PC-3 (cell line): ENCODE results near the gene TLE7. TPM values are rescaled to one million over a fixed set of nuclear protein-coding genes. Genes with fewer than 3 reads are reported as not detected.

ENCODE experiments used
- ATAC-seq: fragments of 200-7000 bp; cut with Tn5 transposase; 2 replicates; pipeline ENCODE4 v1.9.1; 2020; ENCODE audit warnings: mild to moderate bottlenecking, moderate library complexity
- BruUV-seq: library from RNA; stranded (reverse); fragments of 400-500 nt; replicated peaks from 2 replicates; lab custom pipeline; 2021; lab: Mats Ljungman, UMichigan
- CTCF ChIA-PET: fragments of 300-600 bp; sonication (Branson Sonifier 250); formaldehyde crosslinking; loops from one replicate; lab custom pipeline; 2022; ENCODE audit warnings: antibody characterized with exemption; lab: Charles Lee
- POLR2A ChIA-PET: fragments of 300-600 bp; sonication (Branson Sonifier 250); formaldehyde crosslinking; loops from one replicate; lab custom pipeline; 2022; ENCODE audit warnings: antibody characterized with exemption; ENCODE audit not compliant: unreplicated experiment; lab: Charles Lee
- DNase-seq: peaks from one replicate; pipeline ENCODE4 v3.0.0-alpha.2; 2015
- H2AFZ ChIP-seq: fragments of 300-600 bp; sonication (generic); 2 replicates; pipeline ENCODE4 v1.6.0; 2016; ENCODE audit warnings: antibody characterized with exemption, low read length
- H3F3A ChIP-seq: fragments of 300-600 bp; sonication (generic); one replicate; pipeline ENCODE4 v1.6.0; 2017; ENCODE audit warnings: antibody characterized with exemption, low read length, control low read depth, mild to moderate bottlenecking; ENCODE audit not compliant: unreplicated experiment
- H3K27ac ChIP-seq: fragments of 300-600 bp; sonication (generic); 2 replicates; pipeline ENCODE4 v1.5.1; 2016; ENCODE audit warnings: mild to moderate bottlenecking, low read length
- H3K27me3 ChIP-seq: fragments of 300-600 bp; sonication (generic); 2 replicates; pipeline ENCODE4 v1.6.1; 2016; ENCODE audit warnings: low read length, mixed read lengths
- H3K36me3 ChIP-seq: fragments of 300-600 bp; sonication (generic); 2 replicates; pipeline ENCODE4 v1.6.1; 2016; ENCODE audit warnings: low read depth, mixed run types, low read length, mixed read lengths
- H3K4me1 ChIP-seq: fragments of 300-600 bp; sonication (generic); 2 replicates; pipeline ENCODE4 v1.5.1; 2016; ENCODE audit warnings: low read length; ENCODE audit not compliant: insufficient read depth
- H3K4me2 ChIP-seq: fragments of 300-600 bp; sonication (generic); 2 replicates; pipeline ENCODE4 v1.6.0; 2016; ENCODE audit warnings: low read length
- H3K4me3 ChIP-seq: fragments of 300-600 bp; sonication (generic); 2 replicates; pipeline ENCODE4 v1.5.1; 2016; ENCODE audit warnings: mild to moderate bottlenecking, low read length, mixed read lengths
- H3K79me2 ChIP-seq: fragments of 300-600 bp; sonication (generic); 2 replicates; pipeline ENCODE4 v1.6.1; 2017; ENCODE audit warnings: low read length, mixed read lengths
- H3K9ac ChIP-seq: fragments of 300-600 bp; sonication (generic); 2 replicates; pipeline ENCODE4 v1.6.0; 2016; ENCODE audit warnings: mild to moderate bottlenecking, low read length
- H3K9me2 ChIP-seq: fragments of 300-600 bp; sonication (generic); replicated peaks from 2 replicates; pipeline ENCODE4 v1.6.1; 2016; ENCODE audit warnings: mixed run types, low read length, mixed read lengths
- H3K9me3 ChIP-seq: fragments of 300-600 bp; sonication (generic); 2 replicates; pipeline ENCODE4 v1.6.1; 2016; ENCODE audit warnings: low read length, mixed read lengths
- H4K20me1 ChIP-seq: fragments of 300-600 bp; sonication (generic); 2 replicates; pipeline ENCODE4 v1.6.1; 2016; ENCODE audit warnings: low read length, mixed read lengths
- CTCF ChIP-seq: fragments of 300-600 bp; sonication (generic); conservative IDR thresholded peaks from 2 replicates; pipeline ENCODE4 v1.5.1; 2017; ENCODE audit warnings: antibody characterized with exemption, low read depth, mild to moderate bottlenecking, low read length
- EZH2 ChIP-seq: fragments of 300-600 bp; sonication (generic); IDR thresholded peaks from one replicate; pipeline ENCODE4 v1.6.1; 2017; ENCODE audit warnings: antibody characterized with exemption, mild to moderate bottlenecking, low read length; ENCODE audit not compliant: unreplicated experiment
- EZH2phosphoT487 ChIP-seq: fragments of 300-600 bp; sonication (generic); IDR thresholded peaks from 2 replicates; pipeline ENCODE4 v1.6.1; 2018; ENCODE audit warnings: mild to moderate bottlenecking, antibody characterized with exemption, low read length, borderline replicate concordance
- intact Hi-C: fragments of 100-400 bp; cut with micrococcal nuclease; formaldehyde crosslinking; loops from 2 replicates; pipeline ENCODE4 v1.9.0; 2023
- total RNA-seq: library from RNA; depleted of rRNA; stranded (reverse); fragments of >200 nt; gene quantifications from 2 replicates; pipeline ENCODE4 v1.2.3, GENCODE V29; 2014

The TLE7 gene
- total RNA-seq, 1 experiment from 2014 or later: not detected

GRCh38 chr16:71421911-71422310 lies 19.9 kb downstream of the TLE7 start:
- DNase-seq (peak; percentile 23), ATAC-seq (0 out of 2 replicates have a peak, but pooled peaks have one; percentile 43)
- Histone ChIP-seq H3K9me2 (no peaks in the 10 kb centered on the region), H3K27me3 (peaks cover 22% of the 10 kb centered on the region), H3K4me3 (no peak overlapping the region), H4K20me1 (no peaks in the 10 kb centered on the region), H3F3A (no peaks in the 10 kb centered on the region), H3K9ac (no peak overlapping the region), H3K27ac (no peak overlapping the region), H3K4me2 (no peak overlapping the region), H3K36me3 (no peaks in the 10 kb centered on the region), H3K9me3 (no peaks in the 10 kb centered on the region), H2AFZ (no peak overlapping the region), H3K4me1 (no peaks in the 10 kb centered on the region), H3K79me2 (no peaks in the 10 kb centered on the region)
- no TSS peak for BruUV-seq
- intact Hi-C loops: no loop called here
- POLR2A ChIA-PET: no interaction called here
- TF ChIP-seq EZH2 (no peak), CTCF (peak; percentile 46; the same call in 1 of the 2 replicates)
- CTCF ChIA-PET: no interaction called here

GRCh38 chr16:71414038-71414437 lies 27.8 kb downstream of the TLE7 start:
- no peak overlapping the region for H3K27ac ChIP-seq
- H3K27me3 ChIP-seq: peaks cover 25% of the 10 kb centered on the region
- no peak overlapping the region for H3K9ac ChIP-seq
- H3K9me2 ChIP-seq: no peaks in the 10 kb centered on the region
- H3K9me3 ChIP-seq: no peaks in the 10 kb centered on the region
- no peaks in the 10 kb centered on the region for H3K79me2 ChIP-seq
- BruUV-seq: no TSS peak
- H3K36me3 ChIP-seq: no peaks in the 10 kb centered on the region; the same call in 1 of the 2 replicates
- no peaks in the 10 kb centered on the region for H3F3A ChIP-seq
- intact Hi-C loops: no loop called here
- no peaks in the 10 kb centered on the region for H3K4me1 ChIP-seq
- POLR2A ChIA-PET: no interaction called here
- TF ChIP-seq CTCF (no peak), EZH2phosphoT487 (no peak), EZH2 (no peak)
- H3K4me3 ChIP-seq: no peak overlapping the region
- no peak for DNase-seq
- no peaks in the 10 kb centered on the region for H4K20me1 ChIP-seq
- ATAC-seq: no peak
- no peak overlapping the region for H3K4me2 ChIP-seq
- CTCF ChIA-PET: no interaction called here
- H2AFZ ChIP-seq: no peak overlapping the region

- Histone ChIP-seq H3K4me2 (no peak overlapping the region), H4K20me1 (no peaks in the 10 kb centered on the region), H3K4me3 (no peak overlapping the region), H3K36me3 (no peaks in the 10 kb centered on the region; the same call in 1 of the 2 replicates), H2AFZ (no peak overlapping the region), H3F3A (no peaks in the 10 kb centered on the region), H3K9ac (no peak overlapping the region), H3K27ac (no peak overlapping the region), H3K4me1 (no peaks in the 10 kb centered on the region), H3K9me2 (no peaks in the 10 kb centered on the region), H3K79me2 (no peaks in the 10 kb centered on the region), H3K9me3 (no peaks in the 10 kb centered on the region), H3K27me3 (peaks cover 24% of the 10 kb centered on the region)
- POLR2A ChIA-PET: no interaction called here
- BruUV-seq: no TSS peak
- intact Hi-C loops: loop anchor here (2.0 kb wide), 1 partner anchor 197 kb away; no protein-coding TSS in a partner anchor
- DNase-seq (no peak), ATAC-seq (no peak)
- CTCF ChIA-PET: interaction anchor here (0.6 to 1.0 kb wide), 2 partner anchors 49 to 86 kb away, joined by 3 to 6 read pairs; partner anchors contain the start of gene ZNF23
- TF ChIP-seq EZH2phosphoT487 (no peak), CTCF (no peak), EZH2 (no peak)
These were observed 28.5 kb downstream of the TLE7 start for GRCh38 chr16:71413341-71413740.
